HepG2 (cell line): ENCODE measurements around the gene SRCIN1. TPM values are rescaled to one million over a fixed set of nuclear protein-coding genes. Genes with fewer than 3 reads are reported as not detected.

ENCODE experiments used
- AGO2 ChIP-seq: fragments of 200-400 bp; formaldehyde crosslinking; optimal IDR thresholded peaks from 2 replicates; pipeline ENCODE3; 2017; ENCODE audit warnings: mild to moderate bottlenecking, low read depth, low read length, moderate library complexity
- ATRX ChIP-seq: sonication (generic); formaldehyde crosslinking; IDR thresholded peaks from 2 replicates; pipeline ENCODE4 v1.4.0; 2020; ENCODE audit warnings: missing genetic modification reagents, borderline replicate concordance
- GATAD2A ChIP-seq: IDR thresholded peaks from 2 replicates; pipeline ENCODE4 v1.6.1; 2016
- JUN ChIP-seq: sonication (generic); formaldehyde crosslinking; IDR thresholded peaks from 2 replicates; pipeline ENCODE4 v1.4.0; 2020; ENCODE audit warnings: mild to moderate bottlenecking, missing genetic modification reagents
- MLLT10 ChIP-seq: sonication (generic); formaldehyde crosslinking; IDR thresholded peaks from 2 replicates; pipeline ENCODE4 v1.4.0; 2020; ENCODE audit warnings: missing genetic modification reagents
- NR2C2 ChIP-seq: sonication (generic); formaldehyde crosslinking; IDR thresholded peaks from 2 replicates; pipeline ENCODE4 v1.4.0; 2020; ENCODE audit warnings: missing genetic modification reagents, mild to moderate bottlenecking, moderate library complexity, borderline replicate concordance
- REL ChIP-seq: sonication (generic); formaldehyde crosslinking; conservative IDR thresholded peaks from 2 replicates; pipeline ENCODE4 v1.8.0; 2022; ENCODE audit warnings: mild to moderate bottlenecking, missing genetic modification reagents, moderate library complexity
- RFXAP ChIP-seq: sonication (generic); formaldehyde crosslinking; IDR thresholded peaks from 2 replicates; pipeline ENCODE4 v1.4.0; 2020; ENCODE audit warnings: missing genetic modification reagents, borderline replicate concordance
- SIX1 ChIP-seq: sonication (generic); formaldehyde crosslinking; IDR thresholded peaks from 2 replicates; pipeline ENCODE4 v1.4.0; 2020; ENCODE audit warnings: missing genetic modification reagents, borderline replicate concordance
- SNAPC2 ChIP-seq: sonication (generic); formaldehyde crosslinking; IDR thresholded peaks from 2 replicates; pipeline ENCODE4 v1.8.1; 2022; ENCODE audit warnings: mild to moderate bottlenecking, missing genetic modification reagents
- SOX13 ChIP-seq, 3 experiments: fragments of 450-650 bp in 1 of 3; sonication (generic) in 1 of 3; formaldehyde crosslinking in 1 of 3; IDR thresholded peaks in 2 of 3; conservative IDR thresholded peaks in 1 of 3; 2 replicates each; pipeline versions ENCODE4 v1.5.0 to v1.6.1; 2016 to 2020; ENCODE audit warnings: antibody characterized with exemption in 1 of 3, mild to moderate bottlenecking in 1 of 3, missing compliant biosample characterization in 1 of 3, missing genetic modification reagents in 1 of 3, moderate library complexity in 1 of 3
- SP1 ChIP-seq, 2 experiments: fragments of 450-650 bp in 1 of 2; sonication (generic) in 1 of 2; formaldehyde crosslinking in 1 of 2; IDR thresholded peaks; 2 replicates each; pipeline versions ENCODE4 v1.4.0 to v1.6.1; 2016 to 2020; ENCODE audit warnings: missing genetic modification reagents in 1 of 2
- SP5 ChIP-seq: IDR thresholded peaks from 2 replicates; pipeline ENCODE4 v1.6.1; 2016; ENCODE audit warnings: low read depth, borderline replicate concordance
- ZNF121 ChIP-seq: sonication (generic); formaldehyde crosslinking; IDR thresholded peaks from 2 replicates; pipeline ENCODE4 v1.5.0; 2020; ENCODE audit warnings: mild to moderate bottlenecking, missing genetic modification reagents
- ZNF138 ChIP-seq: sonication (generic); formaldehyde crosslinking; IDR thresholded peaks from 2 replicates; pipeline ENCODE4 v1.5.0; 2020; ENCODE audit warnings: mild to moderate bottlenecking, low read depth, missing genetic modification reagents
- ZNF264 ChIP-seq: sonication (generic); formaldehyde crosslinking; IDR thresholded peaks from 2 replicates; pipeline ENCODE4 v1.4.0; 2020; ENCODE audit warnings: missing genetic modification reagents
- ZNF335 ChIP-seq: sonication (generic); formaldehyde crosslinking; IDR thresholded peaks from 2 replicates; pipeline ENCODE4 v1.4.0; 2020; ENCODE audit warnings: missing genetic modification reagents
- ZNF619 ChIP-seq: sonication (generic); formaldehyde crosslinking; IDR thresholded peaks from 2 replicates; pipeline ENCODE4 v1.4.0; 2020; ENCODE audit warnings: mild to moderate bottlenecking, missing genetic modification reagents
- ZNF678 ChIP-seq: sonication (generic); formaldehyde crosslinking; IDR thresholded peaks from 2 replicates; pipeline ENCODE4 v1.4.0; 2020; ENCODE audit warnings: mild to moderate bottlenecking, missing genetic modification reagents
- polyA plus RNA-seq, 8 experiments: library from polyadenylated mRNA; depleted of rRNA in 3 of 8; stranded (reverse) in 7 of 8; unstranded in 1 of 8; fragments of >200 nt; fragmentation: Illumina TruSeq in 4 of 8; extraction: Trizol in 4 of 8; gene quantifications; 2 replicates each; pipeline versions ENCODE4 v1.2.1 to v1.2.3, GENCODE V29; 2011 to 2016; ENCODE audit warnings: low read depth in 4 of 8, missing spikeins in 1 of 8, mixed read lengths in 1 of 8; ENCODE audit not compliant: insufficient read depth in 1 of 8
- total RNA-seq, 5 experiments: library from RNA; depleted of rRNA; stranded (reverse); fragments of >200 nt; fragmentation: Illumina TruSeq; extraction: Trizol; gene quantifications; 2 replicates each; pipeline ENCODE4 v1.2.3, GENCODE V29; 2016; ENCODE audit warnings: low read depth in 1 of 5
- TF ChIP-seq, protein P1 (sequence below): sonication (generic); formaldehyde crosslinking; IDR thresholded peaks from 2 replicates; pipeline ENCODE4 v1.4.0; 2020; ENCODE audit warnings: missing genetic modification reagents, borderline replicate concordance

Gene SRCIN1
- total and polyA plus RNA-seq, 2 of the 13 experiments (the other 11 are each of a cell fraction or from before 2014, with no cell fraction given): 1.2 to 9.6 TPM

DNA sequence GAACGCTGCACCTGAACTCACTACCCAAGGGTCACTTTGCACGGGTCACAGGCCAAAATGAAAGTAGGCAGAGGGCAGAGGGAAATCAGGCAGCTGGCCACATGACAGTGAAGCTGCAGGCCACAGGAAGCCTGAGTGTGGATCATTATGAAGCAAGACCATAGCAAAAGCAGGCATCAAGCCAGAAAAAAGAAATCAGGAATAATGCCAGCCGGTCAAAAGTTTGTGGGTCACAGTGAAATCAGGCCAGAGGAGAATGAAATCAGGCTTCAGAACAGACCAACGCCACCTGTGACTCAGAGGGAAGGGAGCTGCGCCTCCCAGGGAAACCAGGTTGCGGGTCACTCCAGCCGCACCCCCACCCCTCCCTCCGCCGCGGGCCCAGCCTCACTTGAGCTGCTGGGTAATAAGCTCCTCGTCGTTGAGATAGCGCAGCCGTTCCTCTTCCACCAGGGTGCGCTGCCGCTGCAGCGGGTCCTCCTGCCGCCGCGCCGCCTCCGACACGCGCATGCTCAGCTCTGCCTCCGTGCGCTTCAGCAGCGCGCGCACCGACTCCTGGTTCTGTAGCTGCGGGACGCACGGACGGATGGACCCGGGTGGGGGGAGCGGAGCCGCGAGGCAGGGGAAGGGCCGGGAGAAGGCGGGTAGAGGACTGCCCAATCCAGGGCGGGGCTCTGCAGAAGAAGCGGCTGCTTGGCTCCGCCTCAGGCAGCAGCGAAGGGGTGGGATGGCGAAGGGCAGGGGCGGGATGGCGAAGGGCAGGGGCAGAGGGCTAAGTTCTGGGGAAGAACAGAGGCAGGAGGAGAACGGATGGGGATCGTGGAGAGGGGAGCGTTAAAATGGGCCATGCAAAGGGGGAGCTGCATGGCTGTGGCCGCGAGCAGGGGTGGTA, 47.7 kb downstream of the SRCIN1 start (continued):
- TF ChIP-seq MLLT10 (CRISPR knock-in tag) (no peak), ZNF619 (CRISPR knock-in tag) (peak; percentile 94), NR2C2 (no peak), ZNF264 (no peak), SNAPC2 (CRISPR knock-in tag) (no peak), ZNF335 (CRISPR knock-in tag) (0 out of 2 replicates have a peak, but pooled peaks have one; percentile 32), SIX1 (CRISPR knock-in tag) (no peak), RFXAP (CRISPR knock-in tag) (no peak), SP1 (IDR thresholded peaks at IDR 0.05) (no peak), SP1 (CRISPR knock-in tag; IDR thresholded peaks at IDR 0.05) (peak; percentile 73), ZNF121 (CRISPR knock-in tag) (no peak), JUN (CRISPR knock-in tag) (no peak), ATRX (CRISPR knock-in tag) (no peak), REL (CRISPR knock-in tag) (no peak), ZNF138 (CRISPR knock-in tag) (no peak), ZNF678 (no peak), SOX13 (IDR thresholded peaks at IDR 0.05) (no peak), SOX13 (CRISPR knock-in tag; conservative IDR thresholded peaks at IDR 0.05 in 1 of 2, IDR thresholded peaks at IDR 0.05 in 1 of 2) (peak in 1 of 2 experiments; percentile 8; a peak in 1 of 4 replicates), AGO2 (peak; percentile 38), GATAD2A (CRISPR knock-in tag) (peak; percentile 82), SP5 (CRISPR knock-in tag) (0 out of 2 replicates have a peak, but pooled peaks have one; percentile 54)
- TF ChIP-seq, protein P1, sequence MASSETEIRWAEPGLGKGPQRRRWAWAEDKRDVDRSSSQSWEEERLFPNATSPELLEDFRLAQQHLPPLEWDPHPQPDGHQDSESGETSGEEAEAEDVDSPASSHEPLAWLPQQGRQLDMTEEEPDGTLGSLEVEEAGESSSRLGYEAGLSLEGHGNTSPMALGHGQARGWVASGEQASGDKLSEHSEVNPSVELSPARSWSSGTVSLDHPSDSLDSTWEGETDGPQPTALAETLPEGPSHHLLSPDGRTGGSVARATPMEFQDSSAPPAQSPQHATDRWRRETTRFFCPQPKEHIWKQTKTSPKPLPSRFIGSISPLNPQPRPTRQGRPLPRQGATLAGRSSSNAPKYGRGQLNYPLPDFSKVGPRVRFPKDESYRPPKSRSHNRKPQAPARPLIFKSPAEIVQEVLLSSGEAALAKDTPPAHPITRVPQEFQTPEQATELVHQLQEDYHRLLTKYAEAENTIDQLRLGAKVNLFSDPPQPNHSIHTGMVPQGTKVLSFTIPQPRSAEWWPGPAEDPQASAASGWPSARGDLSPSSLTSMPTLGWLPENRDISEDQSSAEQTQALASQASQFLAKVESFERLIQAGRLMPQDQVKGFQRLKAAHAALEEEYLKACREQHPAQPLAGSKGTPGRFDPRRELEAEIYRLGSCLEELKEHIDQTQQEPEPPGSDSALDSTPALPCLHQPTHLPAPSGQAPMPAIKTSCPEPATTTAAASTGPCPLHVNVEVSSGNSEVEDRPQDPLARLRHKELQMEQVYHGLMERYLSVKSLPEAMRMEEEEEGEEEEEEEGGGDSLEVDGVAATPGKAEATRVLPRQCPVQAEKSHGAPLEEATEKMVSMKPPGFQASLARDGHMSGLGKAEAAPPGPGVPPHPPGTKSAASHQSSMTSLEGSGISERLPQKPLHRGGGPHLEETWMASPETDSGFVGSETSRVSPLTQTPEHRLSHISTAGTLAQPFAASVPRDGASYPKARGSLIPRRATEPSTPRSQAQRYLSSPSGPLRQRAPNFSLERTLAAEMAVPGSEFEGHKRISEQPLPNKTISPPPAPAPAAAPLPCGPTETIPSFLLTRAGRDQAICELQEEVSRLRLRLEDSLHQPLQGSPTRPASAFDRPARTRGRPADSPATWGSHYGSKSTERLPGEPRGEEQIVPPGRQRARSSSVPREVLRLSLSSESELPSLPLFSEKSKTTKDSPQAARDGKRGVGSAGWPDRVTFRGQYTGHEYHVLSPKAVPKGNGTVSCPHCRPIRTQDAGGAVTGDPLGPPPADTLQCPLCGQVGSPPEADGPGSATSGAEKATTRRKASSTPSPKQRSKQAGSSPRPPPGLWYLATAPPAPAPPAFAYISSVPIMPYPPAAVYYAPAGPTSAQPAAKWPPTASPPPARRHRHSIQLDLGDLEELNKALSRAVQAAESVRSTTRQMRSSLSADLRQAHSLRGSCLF (CRISPR knock-in tag): no peak
